Stomach (tissue), 4 donors: ENCODE measurements around the gene TJAP1.

Experiments used
- CTCF ChIP-seq, 7 experiments: fragments of 450-650 bp in 4 of 7; fragments of 200-600 bp in 3 of 7; sonication (generic) in 3 of 7; IDR thresholded peaks; one replicate each; pipeline ENCODE4 v1.5.1; 2016 to 2019; ENCODE audit warnings: antibody characterized with exemption in 7 of 7, control low read depth in 2 of 7, mild to moderate bottlenecking in 1 of 7
- EP300 ChIP-seq: sonication (generic); formaldehyde crosslinking; IDR thresholded peaks from one replicate; pipeline ENCODE4 v1.6.1; 2017; ENCODE audit warnings: antibody characterized with exemption
- POLR2A ChIP-seq, 4 donors: fragments of 450-650 bp; IDR thresholded peaks; one replicate each; pipeline ENCODE4 v1.6.1; 2016; ENCODE audit warnings: antibody characterized with exemption in 4 of 4, control low read depth in 2 of 4, mild to moderate bottlenecking in 1 of 4, moderate library complexity in 1 of 4
- POLR2AphosphoS5 ChIP-seq, 3 donors: sonication (generic); formaldehyde crosslinking; IDR thresholded peaks; one replicate each; pipeline ENCODE4 v1.6.1; 2016; ENCODE audit warnings: antibody characterized with exemption in 3 of 3

DNA sequence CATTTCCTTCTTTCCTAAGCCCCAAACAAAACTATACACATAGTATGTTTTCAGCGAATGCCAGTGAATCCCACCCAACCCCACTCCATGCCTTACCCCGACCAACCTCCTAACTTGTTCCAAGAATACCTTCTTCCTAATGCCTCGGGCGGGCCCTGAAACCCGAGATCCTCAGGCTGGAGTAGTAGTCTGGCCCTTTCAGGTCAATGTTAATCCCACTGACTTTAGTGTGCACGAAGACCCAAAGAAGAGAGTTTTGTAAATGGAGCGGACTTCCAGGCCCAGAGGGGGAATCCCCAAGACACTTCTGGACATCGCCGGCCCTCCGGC is 39.0 kb downstream of the TJAP1 start:
- TF ChIP-seq CTCF (IDR thresholded peaks at IDR 0.05) = no peak
- no peak for TF ChIP-seq POLR2A (IDR thresholded peaks at IDR 0.05)
- no peak for TF ChIP-seq EP300
- no peak for TF ChIP-seq POLR2AphosphoS5 (IDR thresholded peaks at IDR 0.05)
